Measurements from ENCODE around the gene GH1.

The GH1 gene

GRCh38 chr17:63944736-63945499, 26.3 kb upstream of the GH1 start:
- no peak for DNase-seq (ENCODE audit: low read depth, low spot score)

GRCh38 chr17:63943745-63944144, 25.1 kb upstream of the GH1 start:
- no peak for DNase-seq (ENCODE audit: low read depth, low spot score)

DNA sequence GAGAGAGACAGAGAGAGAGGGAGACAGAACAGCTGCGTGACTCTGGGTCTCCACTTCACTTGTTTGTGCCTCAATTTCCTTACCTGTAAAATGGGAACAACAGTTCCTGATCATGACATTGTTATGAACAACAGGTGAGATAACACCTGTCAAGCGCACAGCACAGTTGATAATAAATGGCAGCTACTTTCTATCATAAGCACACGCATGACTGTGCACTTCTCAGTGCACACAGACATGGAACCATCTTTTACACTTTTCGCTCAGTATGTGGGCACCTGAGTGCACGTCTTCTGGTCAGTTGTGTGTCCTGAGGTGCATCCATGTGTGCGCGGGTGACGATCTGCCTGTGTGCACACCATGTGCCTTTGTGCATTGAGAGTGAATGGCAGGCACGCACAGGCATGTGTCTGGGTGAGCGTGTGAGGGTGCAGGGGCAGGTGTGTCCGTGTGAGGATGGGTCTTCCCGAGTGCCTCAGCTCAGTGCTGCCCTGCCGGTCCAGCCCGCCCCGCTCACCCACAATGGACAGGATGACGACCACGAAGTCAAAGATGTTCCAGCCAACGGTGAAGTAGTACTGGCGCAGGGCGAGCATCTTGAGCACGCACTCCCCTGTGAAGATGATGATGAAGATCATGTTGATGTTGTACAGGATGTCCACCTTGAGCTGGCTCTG, 23.8 kb upstream of the GH1 start:
- DNase-seq (ENCODE audit: low read depth, low spot score): no peak

- DNase-seq (ENCODE audit: low read depth, low spot score): no peak
These were observed 23.1 kb upstream of the GH1 start for GRCh38 chr17:63941751-63942150.

DNA sequence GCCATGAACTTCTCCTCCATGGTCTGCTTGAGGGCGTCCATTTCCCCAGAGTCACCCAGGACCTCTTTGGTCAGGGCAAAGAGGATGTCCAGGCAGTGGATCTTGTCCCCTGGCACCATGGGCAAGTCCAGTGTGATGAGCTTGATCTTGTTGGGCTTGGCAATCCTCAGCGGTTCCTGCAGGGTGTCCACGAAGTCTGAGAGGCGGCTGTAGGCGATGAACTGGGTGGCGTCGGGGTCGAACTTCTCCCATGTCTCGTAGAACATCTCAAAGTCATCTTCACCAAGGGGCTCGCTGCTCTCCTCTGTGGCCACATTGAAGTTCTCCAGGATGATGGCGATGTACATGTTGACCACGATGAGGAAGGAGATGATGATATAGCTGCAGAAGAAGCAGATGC, 22.5 kb upstream of the GH1 start:
- no peak for DNase-seq (ENCODE audit: low read depth, low spot score)

DNA sequence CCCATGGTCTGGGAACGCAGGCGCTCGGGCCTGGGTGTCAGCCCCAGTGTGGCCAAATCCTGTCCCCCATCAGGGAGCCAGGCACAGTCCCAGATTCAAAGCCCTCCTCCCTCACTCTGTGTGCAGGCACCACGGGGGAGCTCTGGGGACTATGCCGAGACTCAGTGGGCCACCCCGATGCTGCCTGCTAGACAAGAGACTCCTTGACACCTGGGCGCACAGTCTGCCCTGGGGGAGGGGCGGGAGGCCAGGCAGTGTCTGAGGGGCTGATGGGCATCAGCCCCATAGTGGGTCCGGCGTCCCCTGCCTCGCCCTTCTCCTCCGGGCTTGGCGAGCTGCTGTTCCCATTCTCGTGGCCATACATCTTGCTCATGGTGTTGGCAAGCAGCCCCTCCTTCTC, 21.9 kb upstream of the GH1 start:
- no peak for DNase-seq (ENCODE audit: low read depth, low spot score)

DNA sequence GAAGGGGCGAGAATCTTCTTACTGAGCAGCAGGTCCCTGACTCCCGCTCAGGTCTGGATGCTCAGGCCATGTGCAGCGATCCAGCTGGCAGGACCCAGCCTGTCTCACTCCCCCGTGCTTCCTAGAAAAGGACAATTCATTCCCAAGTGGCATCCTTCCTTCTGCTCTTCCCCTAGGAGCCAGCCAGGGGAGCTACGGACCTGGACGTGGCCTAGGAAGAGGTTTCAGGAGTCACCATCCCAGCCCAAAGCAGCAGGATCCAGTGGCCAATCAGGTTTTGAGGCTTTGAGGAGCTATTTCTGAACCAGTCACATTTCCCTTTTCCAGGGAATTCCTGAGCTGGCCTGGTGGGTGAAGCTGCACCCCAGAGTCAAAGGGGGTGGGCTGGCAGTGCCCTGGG, 21.2 kb upstream of the GH1 start:
- no peak for DNase-seq (ENCODE audit: low read depth, low spot score)

GRCh38 chr17:63939401-63939800, 20.8 kb upstream of the GH1 start:
- DNase-seq (ENCODE audit: low read depth, low spot score): no peak

DNA sequence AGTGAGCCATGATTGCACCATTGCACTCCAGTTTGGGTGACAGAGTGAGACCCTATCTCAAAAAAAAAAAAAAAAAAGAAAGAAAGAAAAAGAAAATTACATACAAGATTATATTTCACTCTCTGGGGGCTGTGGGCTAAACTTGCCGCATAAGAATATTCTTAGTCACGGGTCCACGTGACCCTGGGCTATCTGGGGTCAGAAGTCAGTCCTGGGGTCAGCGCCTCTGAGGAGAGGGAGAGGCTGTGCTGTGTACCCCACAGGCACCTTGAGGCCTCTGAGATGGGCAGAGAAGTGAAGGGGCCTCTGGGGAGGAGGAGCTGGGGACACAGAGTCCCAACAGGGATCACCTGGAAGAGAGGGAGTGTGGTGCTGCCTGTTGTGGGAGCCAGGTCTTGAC, 19.3 kb upstream of the GH1 start:
- no peak for DNase-seq (ENCODE audit: low read depth, low spot score)

GRCh38 chr17:63937319-63937718, 18.7 kb upstream of the GH1 start:
- DNase-seq (ENCODE audit: low read depth, low spot score): no peak

- no peak for DNase-seq (ENCODE audit: low read depth, low spot score)
These were observed 15.8 kb upstream of the GH1 start for GRCh38 chr17:63934183-63935112.

GRCh38 chr17:63933598-63933997, 15.0 kb upstream of the GH1 start:
- DNase-seq (ENCODE audit: low read depth, low spot score): no peak

DNA sequence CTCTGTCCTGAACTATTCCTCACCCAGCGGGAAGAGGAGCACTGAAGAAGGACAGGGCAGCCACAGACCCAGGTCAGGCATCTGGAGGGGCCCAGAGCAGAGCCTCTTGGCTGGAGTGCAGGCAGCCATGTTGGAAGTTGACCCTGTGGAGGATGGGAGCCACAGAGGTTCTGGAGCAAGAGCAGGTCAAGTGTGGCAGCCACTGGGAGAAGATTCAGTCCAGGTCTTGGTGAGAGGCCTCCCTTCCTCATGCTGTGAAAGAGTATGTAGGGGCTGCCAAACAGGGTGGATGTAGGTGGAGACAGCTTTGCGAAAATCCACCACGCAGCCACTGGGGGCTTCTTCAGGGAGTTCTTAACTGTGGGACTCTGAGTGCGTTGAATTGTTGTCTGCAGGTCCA, 14.1 kb upstream of the GH1 start:
- DNase-seq (ENCODE audit: low read depth, low spot score): no peak

DNA sequence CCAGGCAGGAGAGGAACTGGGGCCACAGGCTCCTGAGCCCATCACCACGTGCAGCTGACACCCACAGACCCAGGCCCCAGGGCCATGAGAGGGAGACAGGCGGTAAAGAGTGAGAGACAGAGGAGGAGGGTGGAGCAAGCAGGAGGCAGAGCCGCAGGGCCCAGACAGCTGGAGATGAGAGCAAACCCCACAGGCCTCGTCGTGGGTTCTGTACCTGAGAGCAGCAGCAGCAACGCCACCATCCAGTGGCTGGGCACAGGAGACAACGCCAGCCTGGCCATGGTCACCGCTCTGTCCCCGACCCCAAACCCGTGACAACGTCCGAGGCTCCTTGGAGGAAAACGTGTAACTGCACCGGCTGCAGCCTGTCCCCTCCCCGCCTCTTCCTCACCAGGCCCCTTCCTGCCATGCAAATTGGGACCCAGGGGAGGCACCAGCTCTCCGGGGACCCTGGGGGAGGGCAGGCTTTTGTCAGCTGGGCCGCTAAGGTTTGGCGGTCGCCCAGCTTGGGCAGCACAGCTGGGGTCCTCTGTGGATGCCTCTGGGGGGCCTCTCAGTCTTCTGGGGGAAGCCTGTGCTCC, 13.4 kb upstream of the GH1 start, which contains the start of gene CD79B:
Gene CD79B, minus strand, starts transcription at position 351 of the 581 bp plus-strand sequence. Its CDS starts 70 bp downstream, at position 281.
- DNase-seq (ENCODE audit: low read depth, low spot score): no peak

- no peak for DNase-seq (ENCODE audit: low read depth, low spot score)
These were observed 12.4 kb upstream of the GH1 start for GRCh38 chr17:63930951-63931575.

- DNase-seq (ENCODE audit: low read depth, low spot score): no peak
These were observed 11.5 kb upstream of the GH1 start for GRCh38 chr17:63929860-63930766.

GRCh38 chr17:63928966-63929695, 10.5 kb upstream of the GH1 start:
- no peak for DNase-seq (ENCODE audit: low read depth, low spot score)

GRCh38 chr17:63928172-63928666, 9.6 kb upstream of the GH1 start:
- DNase-seq (ENCODE audit: low read depth, low spot score): no peak

DNA sequence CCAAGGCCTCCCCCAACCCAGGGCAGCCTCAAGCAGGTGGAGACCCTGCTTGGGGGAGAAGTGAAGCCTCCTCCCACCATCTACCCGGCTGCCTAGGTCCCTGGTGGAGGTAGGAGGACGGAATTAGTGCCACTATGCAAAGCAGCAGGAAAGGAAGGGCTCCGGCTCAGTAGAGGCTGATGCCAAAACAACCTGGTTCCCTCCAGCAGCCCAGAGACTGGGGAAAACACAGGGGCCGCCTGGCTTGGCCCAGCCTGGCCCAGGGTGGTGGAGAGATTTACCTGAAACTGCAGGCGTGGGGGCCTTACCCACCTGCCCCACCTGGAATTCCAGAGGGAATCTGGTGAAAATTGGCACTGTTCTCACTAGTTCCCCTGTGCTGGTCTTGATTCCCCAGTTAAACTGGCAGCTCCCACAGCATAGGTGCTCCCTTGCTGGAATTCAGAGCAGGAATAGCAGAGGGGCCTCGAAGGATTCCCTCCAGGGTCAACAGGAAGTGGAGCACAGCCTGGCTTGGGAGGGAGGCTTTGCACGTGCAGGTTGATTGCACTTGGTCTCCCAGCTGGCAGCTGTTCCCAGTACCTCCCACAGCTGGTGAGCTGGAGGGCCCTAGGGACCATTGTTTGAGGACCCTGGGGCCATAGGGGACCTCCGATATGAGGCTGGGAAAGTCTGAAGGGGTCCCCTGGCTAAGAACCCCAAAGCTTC, 9.0 kb upstream of the GH1 start:
- DNase-seq (ENCODE audit: low read depth, low spot score): no peak
